ENCODE data around the gene RHBDL1.

Gene RHBDL1

DNA sequence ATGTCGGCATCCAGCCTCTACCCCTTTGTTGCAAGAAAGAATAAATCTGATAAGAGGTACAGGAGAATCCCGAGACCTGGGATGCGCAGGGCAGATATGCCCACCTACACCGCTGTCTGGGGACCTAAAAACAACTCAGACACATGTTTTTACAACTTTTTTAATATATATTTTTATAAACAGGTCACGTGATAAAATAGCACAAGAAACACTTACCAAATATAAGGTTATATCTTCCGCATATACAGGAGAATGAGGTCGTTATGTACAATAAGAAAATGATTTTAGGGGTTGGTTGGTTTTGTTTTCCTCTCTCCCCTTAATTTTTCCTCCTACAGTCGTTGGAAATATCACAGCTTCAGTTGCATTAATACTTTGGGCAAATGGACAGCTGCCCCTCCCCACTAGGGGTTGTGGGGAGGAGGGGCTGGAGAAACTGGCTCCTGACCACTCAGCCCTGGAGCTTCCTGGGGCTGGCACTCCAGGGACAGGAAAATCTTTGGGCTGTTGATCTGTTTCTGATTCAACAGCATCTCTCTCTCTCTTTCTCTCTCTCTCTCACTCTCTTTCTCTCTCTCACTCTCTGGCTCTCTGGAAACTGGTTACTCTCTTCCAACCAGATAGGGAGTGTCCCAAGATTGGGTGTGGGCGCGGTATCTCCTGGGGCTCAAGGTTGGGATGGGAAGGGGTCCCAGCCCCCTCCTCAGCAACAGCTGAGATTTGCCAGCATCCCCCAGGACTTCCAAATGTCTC lies 17.1 kb downstream of the RHBDL1 start:
- H3K4me1 Mint-ChIP-seq, result peaks cover 47% of the 10 kb centered on the region
- no peak for DNase-seq
- no peak overlapping the region for H3K4me3 Mint-ChIP-seq
- no peaks in the 10 kb centered on the region for H3K36me3 Mint-ChIP-seq
- CTCF ChIA-PET, result no interaction called here
- H3K27ac Mint-ChIP-seq, result no peak overlapping the region
- H3K27me3 Mint-ChIP-seq, result peaks cover 41% of the 10 kb centered on the region
- no peaks in the 10 kb centered on the region for H3K9me3 Mint-ChIP-seq

DNA sequence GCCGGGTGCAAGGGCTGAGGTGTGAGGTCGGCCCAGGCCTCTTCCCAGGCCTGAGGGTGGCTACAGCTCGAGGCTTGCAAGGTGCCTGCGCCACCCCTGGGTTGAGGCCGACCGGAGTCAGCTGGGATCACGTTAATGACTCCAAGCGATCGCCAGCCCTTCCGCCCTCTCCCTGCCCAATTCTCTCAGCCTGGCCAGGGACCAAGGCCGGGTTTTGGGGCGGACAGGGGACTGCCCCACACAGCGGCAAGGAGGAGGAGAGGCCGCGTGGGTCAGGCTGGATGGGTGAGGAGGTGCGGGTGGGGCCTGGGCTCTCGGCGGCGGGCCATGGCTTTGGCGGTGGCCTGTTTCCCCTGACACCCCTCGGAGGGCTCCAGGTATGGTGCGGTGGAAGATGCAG lies 17.9 kb downstream of the RHBDL1 start:
- H3K4me1 Mint-ChIP-seq, result peaks cover 48% of the 10 kb centered on the region
- H3K27me3 Mint-ChIP-seq, result peaks cover 45% of the 10 kb centered on the region
- H3K4me3 Mint-ChIP-seq, result peak overlapping the region; percentile 45
- no peaks in the 10 kb centered on the region for H3K36me3 Mint-ChIP-seq
- no peak overlapping the region for H3K27ac Mint-ChIP-seq
- H3K9me3 Mint-ChIP-seq, result no peaks in the 10 kb centered on the region
- DNase-seq, result no peak
- CTCF ChIA-PET, result no interaction called here

DNA sequence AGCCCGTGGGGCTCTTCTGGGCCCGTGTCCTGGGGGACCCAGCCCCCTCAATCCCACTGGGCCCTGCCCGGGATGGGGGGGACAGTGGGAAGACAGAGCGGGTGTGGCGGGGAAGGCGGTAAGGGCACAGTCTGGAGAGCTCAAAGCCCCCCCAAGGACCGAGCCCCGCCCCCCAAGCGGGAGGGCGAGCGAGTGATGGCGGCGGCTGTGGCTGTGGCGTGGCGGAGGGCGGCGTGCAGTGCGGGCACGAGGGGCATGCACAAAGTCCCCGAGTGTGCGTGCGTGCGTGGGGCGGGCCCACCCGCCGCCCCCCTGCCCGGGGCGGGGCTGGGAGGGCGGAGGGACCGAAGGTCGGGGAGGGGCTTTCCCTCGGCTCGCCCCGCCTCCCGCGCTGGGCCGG lies 18.3 kb downstream of the RHBDL1 start:
- Mint-ChIP-seq H3K4me1 (peaks cover 46% of the 10 kb centered on the region), H3K9me3 (no peaks in the 10 kb centered on the region), H3K27me3 (peaks cover 48% of the 10 kb centered on the region), H3K4me3 (peak overlapping the region; percentile 45), H3K36me3 (no peaks in the 10 kb centered on the region), H3K27ac (no peak overlapping the region)
- CTCF ChIA-PET, result no interaction called here
- DNase-seq, result no peak

GRCh38 chr16:694187-694862 lies 18.9 kb downstream of the RHBDL1 start:
- peaks cover 53% of the 10 kb centered on the region for H3K27me3 Mint-ChIP-seq
- H3K4me1 Mint-ChIP-seq, result peaks cover 47% of the 10 kb centered on the region

DNA sequence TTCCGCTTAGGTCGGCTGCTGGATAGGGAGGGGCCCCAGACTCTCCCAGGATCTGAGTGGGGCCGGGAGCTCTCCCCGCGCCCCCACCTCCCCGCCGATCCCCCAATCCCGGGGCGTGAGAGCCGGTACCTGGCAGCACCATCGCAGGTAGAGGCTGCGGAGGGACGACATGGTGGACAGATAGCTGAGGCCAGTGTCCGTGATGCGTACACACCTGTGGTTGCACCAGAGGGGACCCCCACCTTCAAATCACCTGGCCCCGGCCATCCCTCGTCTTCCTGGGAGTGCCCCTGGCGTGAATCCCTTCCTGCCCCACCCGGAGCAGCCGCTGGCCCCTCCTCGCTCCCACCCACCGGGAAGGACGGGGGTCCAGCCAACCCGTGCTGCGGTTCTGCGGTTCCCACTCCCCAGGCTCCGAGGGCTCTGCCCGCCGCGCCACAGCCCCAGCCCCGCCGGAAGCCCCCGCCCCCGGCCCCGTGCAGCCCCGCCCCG lies 19.4 kb downstream of the RHBDL1 start:
- peaks cover 59% of the 10 kb centered on the region for H3K27me3 Mint-ChIP-seq
- H3K4me1 Mint-ChIP-seq, result peaks cover 49% of the 10 kb centered on the region
- H3K27ac Mint-ChIP-seq, result no peak overlapping the region
- peak; percentile 78 for DNase-seq
- no peaks in the 10 kb centered on the region for H3K36me3 Mint-ChIP-seq
- CTCF ChIA-PET, result interaction anchor here (1.2 to 1.3 kb wide), 2 partner anchors 20 to 24 kb away, joined by 4 read pairs; partner anchors contain the start of gene METRN
- no peaks in the 10 kb centered on the region for H3K9me3 Mint-ChIP-seq
- peak overlapping the region; percentile 50 for H3K4me3 Mint-ChIP-seq

More at GRCh38 chr16:694187-694862, 18.9 kb downstream of the RHBDL1 start:
- Mint-ChIP-seq H3K9me3 (no peaks in the 10 kb centered on the region), H3K27ac (no peak overlapping the region), H3K36me3 (no peaks in the 10 kb centered on the region), H3K4me3 (peak overlapping the region; percentile 63)
- CTCF ChIA-PET, result no interaction called here
- DNase-seq, result no peak

GRCh38 chr16:695355-696089 lies 20.1 kb downstream of the RHBDL1 start:
- peak; percentile 81 for DNase-seq
- H3K27ac Mint-ChIP-seq, result peak overlapping the region; percentile 90

DNA sequence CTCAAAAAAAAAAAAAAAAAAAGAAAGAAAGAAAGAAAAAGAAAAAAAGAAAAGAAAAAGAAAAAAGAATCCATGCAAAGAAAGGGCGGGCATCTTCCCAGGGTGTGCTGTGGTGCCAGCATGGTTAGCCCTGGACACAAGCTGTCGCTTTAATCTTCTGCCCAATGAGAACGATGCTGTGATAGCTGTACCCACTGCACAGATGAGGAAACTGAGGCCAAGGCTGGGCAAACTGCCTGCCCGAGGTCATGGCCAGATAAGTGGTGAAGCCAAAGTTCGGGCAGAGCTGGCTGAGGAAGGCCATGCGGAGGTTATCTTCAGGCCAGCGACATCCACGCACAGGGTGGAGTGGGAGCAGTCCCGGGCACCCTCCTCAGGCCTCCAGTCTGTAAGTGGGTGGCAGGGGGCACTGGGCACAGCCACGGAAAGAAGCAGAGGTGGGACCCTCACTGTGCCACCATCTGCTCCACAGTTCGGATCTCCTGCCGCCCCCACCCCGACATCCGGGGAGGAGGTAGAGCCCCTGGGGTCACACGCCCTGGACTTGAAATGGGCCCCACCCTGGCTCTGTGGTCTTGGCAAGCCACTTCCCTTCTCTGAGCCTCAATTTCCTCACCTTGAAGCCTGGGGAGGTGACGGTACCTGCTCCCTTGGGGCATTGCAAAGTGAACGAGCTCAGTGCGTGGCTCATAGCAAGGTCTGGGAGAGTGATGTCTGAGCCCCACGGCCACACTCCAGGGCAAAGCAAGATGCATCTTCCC lies 23.6 kb downstream of the RHBDL1 start:
- peaks cover 33% of the 10 kb centered on the region for H3K4me1 Mint-ChIP-seq
- DNase-seq, result peak; percentile 53
- no peaks in the 10 kb centered on the region for H3K36me3 Mint-ChIP-seq
- H3K4me3 Mint-ChIP-seq, result no peak overlapping the region
- CTCF ChIA-PET, result no interaction called here
- no peaks in the 10 kb centered on the region for H3K9me3 Mint-ChIP-seq
- peak overlapping the region; percentile 75 for H3K27ac Mint-ChIP-seq
- H3K27me3 Mint-ChIP-seq, result peaks cover 86% of the 10 kb centered on the region

More at GRCh38 chr16:695355-696089, 20.1 kb downstream of the RHBDL1 start:
- no peaks in the 10 kb centered on the region for H3K9me3 Mint-ChIP-seq
- H3K4me3 Mint-ChIP-seq, result peak overlapping the region; percentile 76
- CTCF ChIA-PET, result interaction anchor here (1.0 to 1.3 kb wide), 3 partner anchors 17 to 24 kb away, joined by 3 to 4 read pairs (median 4); partner anchors contain the start of gene METRN
- H3K27me3 Mint-ChIP-seq, result peaks cover 65% of the 10 kb centered on the region
- H3K4me1 Mint-ChIP-seq, result peaks cover 45% of the 10 kb centered on the region
- H3K36me3 Mint-ChIP-seq, result no peaks in the 10 kb centered on the region

DNA sequence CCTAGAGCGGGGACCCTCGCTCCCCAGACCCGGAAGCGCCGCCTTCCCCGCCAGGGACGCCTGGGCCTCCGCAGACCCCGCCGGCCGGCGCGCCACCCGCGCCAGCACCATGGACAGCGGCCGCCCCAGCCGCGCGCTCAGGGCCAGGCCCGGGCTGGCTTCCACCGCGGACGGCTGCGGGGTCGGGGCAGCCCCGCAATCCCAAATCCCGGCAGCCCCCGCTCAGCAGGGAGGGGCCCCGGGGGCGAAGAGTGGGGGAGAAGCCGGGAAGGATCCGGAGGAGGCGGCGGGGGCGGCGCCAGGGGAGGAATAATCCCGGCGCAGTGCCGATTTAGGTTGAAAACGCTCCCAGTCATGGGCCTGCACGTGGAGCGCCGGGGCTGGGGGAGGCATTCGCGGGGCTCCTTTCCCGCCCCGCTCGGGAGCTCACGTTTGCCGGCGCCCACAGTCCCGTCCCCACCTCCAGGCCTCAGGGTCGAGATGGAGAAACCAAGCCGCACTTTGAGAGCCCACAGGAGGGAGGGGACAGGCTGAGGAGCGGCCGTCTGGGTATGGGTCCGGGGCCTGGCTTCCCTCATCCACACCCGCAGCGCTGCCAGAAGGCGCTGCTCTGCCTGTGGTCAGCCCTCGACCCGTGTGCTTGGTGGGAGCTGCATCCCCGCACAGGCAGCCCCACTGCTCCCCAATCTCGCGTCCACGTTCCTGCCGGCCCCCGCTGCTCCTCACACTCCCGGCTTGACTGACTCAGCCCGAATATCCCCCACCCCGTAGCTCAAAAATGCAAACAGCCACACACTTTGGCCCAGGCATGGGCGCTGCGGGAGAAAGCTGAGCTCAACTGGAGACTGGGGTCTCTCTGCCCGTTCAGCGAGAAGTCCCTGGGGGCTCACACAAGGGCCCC lies 25.5 kb downstream of the RHBDL1 start:
- Mint-ChIP-seq H3K36me3 (no peaks in the 10 kb centered on the region), H3K9me3 (no peaks in the 10 kb centered on the region), H3K27ac (no peak overlapping the region), H3K4me1 (peaks cover 24% of the 10 kb centered on the region), H3K27me3 (peaks cover 78% of the 10 kb centered on the region), H3K4me3 (no peak overlapping the region)
- DNase-seq, result peak; percentile 65
- CTCF ChIA-PET, result interaction anchor here (0.7 to 2.9 kb wide), 2 partner anchors 12 to 84 kb away, joined by 3 to 15 read pairs; no protein-coding TSS in a partner anchor

GRCh38 chr16:702341-702740 lies 26.9 kb downstream of the RHBDL1 start:
- no peak for DNase-seq
- Mint-ChIP-seq H3K27ac (no peak overlapping the region), H3K27me3 (peaks cover 86% of the 10 kb centered on the region), H3K4me1 (peaks cover 17% of the 10 kb centered on the region), H3K36me3 (no peaks in the 10 kb centered on the region), H3K4me3 (no peak overlapping the region), H3K9me3 (no peaks in the 10 kb centered on the region)
- CTCF ChIA-PET, result interaction anchor here (0.6 to 2.9 kb wide), 4 partner anchors 10 to 492 kb away, joined by 3 to 15 read pairs (median 3); no protein-coding TSS in a partner anchor

- DNase-seq, result no peak
- Mint-ChIP-seq H3K9me3 (no peaks in the 10 kb centered on the region), H3K4me3 (no peak overlapping the region), H3K36me3 (no peaks in the 10 kb centered on the region), H3K27me3 (peaks cover 91% of the 10 kb centered on the region), H3K27ac (no peak overlapping the region), H3K4me1 (peaks cover 14% of the 10 kb centered on the region)
- CTCF ChIA-PET, result interaction anchor here (1.5 to 2.9 kb wide), 2 partner anchors 9 to 82 kb away, joined by 4 to 15 read pairs; no protein-coding TSS in a partner anchor
Observed at GRCh38 chr16:703406-703805, 27.9 kb downstream of the RHBDL1 start.

- Mint-ChIP-seq H3K4me3 (no peak overlapping the region), H3K27me3 (peaks cover 92% of the 10 kb centered on the region), H3K9me3 (no peaks in the 10 kb centered on the region), H3K4me1 (peaks cover 11% of the 10 kb centered on the region), H3K36me3 (no peaks in the 10 kb centered on the region), H3K27ac (no peak overlapping the region)
- no peak for DNase-seq
- CTCF ChIA-PET, result interaction anchor here (1.5 to 2.9 kb wide), 2 partner anchors 8 to 81 kb away, joined by 4 to 15 read pairs; no protein-coding TSS in a partner anchor
Observed at GRCh38 chr16:704047-704446, 28.6 kb downstream of the RHBDL1 start.

DNA sequence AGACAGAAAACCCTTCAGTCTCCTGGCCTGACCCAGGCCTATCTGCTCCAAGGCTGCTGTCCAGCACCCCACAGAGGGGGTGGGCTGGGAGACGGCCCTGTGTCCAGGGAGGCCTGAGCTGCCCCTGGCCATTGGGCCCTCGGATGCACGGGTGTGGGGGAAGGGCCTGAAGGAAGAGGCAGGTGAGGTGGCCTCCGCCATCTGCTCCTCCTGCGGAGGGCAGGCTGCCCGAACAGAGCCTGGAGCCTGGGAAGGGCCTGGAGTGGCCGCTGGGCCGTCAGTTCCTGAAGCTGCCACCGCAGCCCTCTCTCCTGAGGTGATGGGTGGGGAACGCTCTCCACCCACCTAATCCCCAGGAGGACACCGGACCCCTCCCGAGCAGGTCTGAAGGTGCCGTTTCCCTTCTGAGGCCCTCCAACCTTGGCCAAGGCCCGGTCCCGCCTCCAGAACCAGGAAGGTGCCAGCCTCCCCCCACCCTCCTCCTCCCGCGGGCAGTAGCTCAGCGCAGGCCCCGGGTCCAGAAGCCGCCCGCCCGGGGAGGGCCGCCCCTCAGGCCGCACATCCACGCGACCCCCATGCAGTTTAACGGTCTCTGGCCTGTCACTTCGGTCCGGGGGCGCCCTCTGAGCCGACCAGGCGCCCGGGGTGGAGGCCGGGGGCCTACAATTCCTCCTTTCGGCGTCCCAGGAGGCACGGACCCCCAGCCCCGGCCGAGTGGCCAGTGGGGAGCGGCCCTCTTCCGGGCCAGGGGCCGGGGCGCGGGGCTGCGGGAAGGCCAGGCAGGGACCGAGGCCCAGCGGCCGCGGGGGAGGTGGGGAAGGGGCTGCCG lies 29.3 kb downstream of the RHBDL1 start:
- no peak overlapping the region for H3K4me3 Mint-ChIP-seq
- peaks cover 4% of the 10 kb centered on the region for H3K4me1 Mint-ChIP-seq
- CTCF ChIA-PET, result interaction anchor here (1.5 kb wide), 1 partner anchor 81 kb away, joined by 4 read pairs; no protein-coding TSS in a partner anchor
- H3K27ac Mint-ChIP-seq, result no peak overlapping the region
- peaks cover 92% of the 10 kb centered on the region for H3K27me3 Mint-ChIP-seq
- H3K9me3 Mint-ChIP-seq, result no peaks in the 10 kb centered on the region
- no peaks in the 10 kb centered on the region for H3K36me3 Mint-ChIP-seq
- no peak for DNase-seq
